NCI-H1694 (cell line): ENCODE measurements around the gene MXD1.

Experiments
- DNase-seq: peaks from one replicate; lab custom pipeline; 2025; lab: John Stamatoyannopoulos, UW

The MXD1 gene

GRCh38 chr2:69977186-69977585 is 62.3 kb downstream of the MXD1 start:
- no peak for DNase-seq

- no peak for DNase-seq
Measured at GRCh38 chr2:69977906-69978482, 63.1 kb downstream of the MXD1 start.

- no peak for DNase-seq
Measured at GRCh38 chr2:69979902-69980807, 65.2 kb downstream of the MXD1 start.

- no peak for DNase-seq
Measured at GRCh38 chr2:69983392-69983966, 68.6 kb downstream of the MXD1 start.

GRCh38 chr2:69985216-69985615 is 70.3 kb downstream of the MXD1 start:
- no peak for DNase-seq

- DNase-seq = no peak
Measured at GRCh38 chr2:69985688-69986087, 70.8 kb downstream of the MXD1 start.

GRCh38 chr2:69986691-69987090 is 71.8 kb downstream of the MXD1 start:
- no peak for DNase-seq

GRCh38 chr2:69988086-69988635 is 73.3 kb downstream of the MXD1 start:
- no peak for DNase-seq

- DNase-seq = no peak
Measured at GRCh38 chr2:69989009-69989408, 74.1 kb downstream of the MXD1 start.

- DNase-seq = no peak
Measured at GRCh38 chr2:69989441-69990105, 74.7 kb downstream of the MXD1 start.
